Endothelial cell of umbilical vein (primary cell): ENCODE results near the gene AQP2. TPM values are rescaled to one million over a fixed set of nuclear protein-coding genes. Genes with fewer than 3 reads are reported as not detected.

Source experiments
- BruUV-seq: library from RNA; stranded (reverse); fragments of 400-500 nt; replicated peaks from 2 replicates; lab custom pipeline; 2021; lab: Mats Ljungman, UMichigan
- CTCF ChIA-PET: fragments of 300-600, 350-600 bp; sonication (Branson Sonifier 250); formaldehyde crosslinking; loops from one replicate; lab custom pipeline; 2021; ENCODE audit warnings: antibody characterized with exemption, inconsistent platforms; lab: Charles Lee
- POLR2A ChIA-PET: fragments of 300-600, 350-600 bp; sonication (Branson Sonifier 250); formaldehyde crosslinking; loops from one replicate; lab custom pipeline; 2021; ENCODE audit warnings: antibody characterized with exemption, inconsistent platforms; lab: Charles Lee
- DNase-seq: peaks from one replicate; pipeline ENCODE4 v3.0.0-alpha.2; 2011; ENCODE audit warnings: low read depth, low spot score
- FAIRE-seq: peaks from 2 replicates; lab custom pipeline; 2011; peaks lifted over from hg19 to GRCh38; lab: Jason Lieb, UNC
- H2AFZ ChIP-seq: 2 replicates; pipeline ENCODE4 v1.6.0; 2012; ENCODE audit warnings: low read depth, low read length, control low read depth, inconsistent platforms
- H3K27ac ChIP-seq: 2 replicates; pipeline ENCODE4 v1.5.1; 2011; ENCODE audit warnings: low read depth, mild to moderate bottlenecking, control low read depth, low read length, moderate library complexity; ENCODE audit not compliant: insufficient read depth
- H3K27me3 ChIP-seq, 2 experiments: 2 replicates each; pipeline versions ENCODE4 v1.6.0 to v1.6.1; 2011; ENCODE audit warnings: low read length in 2 of 2, mixed read lengths in 1 of 2; ENCODE audit not compliant: control insufficient read depth in 2 of 2, insufficient read depth in 2 of 2
- H3K36me3 ChIP-seq, 2 experiments: 2 replicates in 1 of 2; 3 replicates in 1 of 2; pipeline ENCODE4 v1.5.1; 2011; ENCODE audit warnings: low read length in 2 of 2, mild to moderate bottlenecking in 1 of 2, moderate library complexity in 1 of 2; ENCODE audit not compliant: control insufficient read depth in 2 of 2, insufficient read depth in 2 of 2; ENCODE audit errors: extremely low read depth in 1 of 2
- H3K4me1 ChIP-seq: 3 replicates; pipeline ENCODE4 v1.5.1; 2011; ENCODE audit warnings: mild to moderate bottlenecking, low read length; ENCODE audit not compliant: control insufficient read depth, insufficient read depth; ENCODE audit errors: extremely low read depth
- H3K4me2 ChIP-seq: 2 replicates; pipeline ENCODE4 v1.6.1; 2011; ENCODE audit warnings: low read length, control low read depth, mixed read lengths; ENCODE audit not compliant: insufficient read depth
- H3K4me3 ChIP-seq, 3 experiments: fragments of 200-600 bp in 1 of 3; sonication (generic), shearing (Covaris generic) in 1 of 3; replicated peaks in 1 of 3; 2 replicates each; pipeline ENCODE4 v1.5.1; 2011 to 2016; ENCODE audit warnings: control low read depth in 3 of 3, low read length in 3 of 3, mild to moderate bottlenecking in 2 of 3, inconsistent platforms in 1 of 3, low read depth in 1 of 3, moderate library complexity in 1 of 3; ENCODE audit not compliant: insufficient read depth in 1 of 3
- H3K79me2 ChIP-seq: 2 replicates; pipeline ENCODE4 v1.6.0; 2012; ENCODE audit warnings: low read length, inconsistent platforms; ENCODE audit not compliant: control insufficient read depth, insufficient read depth
- H3K9ac ChIP-seq: replicated peaks from 2 replicates; pipeline ENCODE3; 2011; ENCODE audit warnings: low read length, control low read depth; ENCODE audit not compliant: insufficient read depth; ENCODE audit errors: extremely low read depth
- H3K9me1 ChIP-seq: replicated peaks from 3 replicates; pipeline ENCODE4 v1.6.0; 2011; ENCODE audit warnings: mild to moderate bottlenecking, low read length; ENCODE audit not compliant: control insufficient read depth, insufficient read depth; ENCODE audit errors: extremely low read depth
- H3K9me3 ChIP-seq: replicated peaks from 2 replicates; pipeline ENCODE4 v1.5.1; 2012; ENCODE audit warnings: low read length, inconsistent platforms; ENCODE audit not compliant: control insufficient read depth, insufficient read depth
- H4K20me1 ChIP-seq: replicated peaks from 2 replicates; pipeline ENCODE3; 2011; ENCODE audit warnings: mild to moderate bottlenecking, low read length; ENCODE audit not compliant: control insufficient read depth, insufficient read depth; ENCODE audit errors: extremely low read depth
- EZH2 ChIP-seq: IDR thresholded peaks from 2 replicates; pipeline ENCODE4 v1.6.1; 2012; ENCODE audit warnings: borderline replicate concordance, low read depth, mild to moderate bottlenecking, moderate library complexity, low read length, inconsistent platforms; ENCODE audit not compliant: severe bottlenecking
- FOS ChIP-seq: IDR thresholded peaks from 2 replicates; pipeline ENCODE4 v1.6.1; 2011; ENCODE audit warnings: mild to moderate bottlenecking, low read length, moderate library complexity, borderline replicate concordance; ENCODE audit not compliant: insufficient read depth
- GATA2 ChIP-seq: IDR thresholded peaks from 2 replicates; pipeline ENCODE4 v1.7.0; 2011; ENCODE audit warnings: low read depth, mild to moderate bottlenecking, moderate library complexity, mixed read lengths, low read length; ENCODE audit not compliant: insufficient read length, insufficient read depth
- JUN ChIP-seq: IDR thresholded peaks from 2 replicates; pipeline ENCODE4 v1.6.1; 2011; ENCODE audit warnings: borderline replicate concordance, low read depth; ENCODE audit not compliant: insufficient read length, insufficient read depth
- MYC ChIP-seq: IDR thresholded peaks from one replicate; pipeline ENCODE4 v1.6.1; 2011; ENCODE audit warnings: mild to moderate bottlenecking, low read depth, low read length
- POLR2A ChIP-seq: IDR thresholded peaks from 2 replicates; pipeline ENCODE4 v1.6.1; 2012; ENCODE audit warnings: low read depth, mild to moderate bottlenecking, control low read depth, low read length
- POLR2AphosphoS5 ChIP-seq: IDR thresholded peaks from 2 replicates; pipeline ENCODE4 v1.6.1; 2012; ENCODE audit warnings: low read depth, mild to moderate bottlenecking, control low read depth, low read length, moderate library complexity; ENCODE audit not compliant: insufficient read depth
- dilution Hi-C: fragments of 300-500 bp; cut with MboI; formaldehyde crosslinking; loops from one replicate; pipeline ENCODE4 v1.15.0; 2019; ENCODE audit warnings: low sequenced_read_pairs; ENCODE audit not compliant: extremely low pct_ligation_motif_present
- intact Hi-C: fragments of 100-400 bp; cut with micrococcal nuclease; formaldehyde crosslinking; loops from one replicate; pipeline ENCODE4 v1.10.0; 2022
- polyA plus RNA-seq, 4 experiments: library from polyadenylated mRNA; depleted of rRNA in 3 of 4; stranded (reverse) in 3 of 4; unstranded in 1 of 4; fragments of >200 nt; gene quantifications; 2 replicates each; pipeline versions ENCODE4 v1.2.1 to v1.2.3, GENCODE V29; 2011 to 2012; ENCODE audit warnings: missing spikeins in 1 of 4
- total RNA-seq: library from RNA; stranded (reverse); gene quantifications from 2 replicates; pipeline ENCODE4 v1.2.3, GENCODE V29; 2021
- TF ChIP-seq, protein P1 (sequence below): IDR thresholded peaks from 2 replicates; pipeline ENCODE4 v1.6.1; 2011; ENCODE audit not compliant: insufficient read depth, insufficient read length
- TF ChIP-seq, protein P2 (sequence below), 2 donors: IDR thresholded peaks; 1 replicate in 1 of 2; 2 replicates in 1 of 2; pipeline ENCODE4 v1.5.1; 2011; ENCODE audit warnings: low read length in 2 of 2, mild to moderate bottlenecking in 2 of 2, moderate library complexity in 2 of 2, control low read depth in 1 of 2, inconsistent platforms in 1 of 2, low read depth in 1 of 2; ENCODE audit not compliant: insufficient read depth in 1 of 2; ENCODE audit errors: extremely low read depth in 1 of 2

Gene AQP2
- total and polyA plus RNA-seq, 2 donors (not counting 3 experiments of a cell fraction or from before 2014, with no cell fraction given), result not detected

DNA sequence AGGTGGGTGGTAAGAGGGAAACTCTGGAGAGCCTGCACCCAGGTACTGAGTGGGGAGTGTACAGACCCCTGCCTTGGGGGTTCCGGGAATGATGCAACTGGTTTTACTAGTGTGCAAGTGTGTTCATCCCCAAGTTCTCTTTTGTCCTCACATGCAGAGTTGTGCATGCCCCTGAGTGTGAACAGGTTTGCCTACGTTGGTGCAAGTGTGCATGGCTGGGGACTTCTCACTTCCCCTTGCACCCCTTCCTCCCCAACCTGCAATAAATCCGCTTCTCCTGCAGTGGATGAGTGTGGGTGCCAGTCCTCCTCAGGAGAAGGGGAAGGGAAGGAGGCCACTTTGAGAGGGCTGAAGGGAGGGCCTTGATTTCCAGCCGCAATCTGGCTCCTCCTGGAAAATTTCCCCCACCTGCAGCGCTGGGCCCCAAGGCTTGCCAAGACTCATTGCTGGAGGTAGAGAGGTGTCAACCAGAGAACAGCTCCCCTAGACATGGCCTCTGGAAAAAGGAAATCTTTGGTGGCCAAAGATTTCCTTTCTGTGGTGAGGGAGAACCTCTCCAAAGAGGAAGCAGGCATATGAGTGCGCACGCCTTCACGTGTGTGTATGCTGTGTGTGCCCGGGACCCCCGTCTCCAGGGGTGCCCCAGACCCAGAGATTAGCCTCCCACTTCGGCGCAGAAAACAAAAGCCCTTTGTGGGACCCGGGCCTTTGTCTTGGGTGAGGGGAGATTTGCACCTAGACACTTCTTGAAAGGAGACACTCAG is 5.5 kb downstream of the AQP2 start:
- Histone ChIP-seq H2AFZ (no peak overlapping the region), H3K27ac (no peak overlapping the region), H4K20me1 (no peaks in the 10 kb centered on the region), H3K27me3 (no peaks in the 10 kb centered on the region), H3K4me3 (no peak overlapping the region), H3K9me3 (no peaks in the 10 kb centered on the region), H3K4me2 (no peak overlapping the region), H3K36me3 (no peaks in the 10 kb centered on the region), H3K9ac (no peak overlapping the region), H3K9me1 (no peaks in the 10 kb centered on the region), H3K4me1 (peaks cover 22% of the 10 kb centered on the region), H3K79me2 (no peaks in the 10 kb centered on the region)
- DNase-seq (no peak), FAIRE-seq (no peak)
- ChIA-PET CTCF (interaction anchor here (1.4 kb wide), 1 partner anchor 10 kb away, joined by 3 read pairs; no protein-coding TSS in a partner anchor), POLR2A (no interaction called here)
- TF ChIP-seq MYC, result no peak
- TF ChIP-seq JUN, result no peak
- TF ChIP-seq POLR2A, result no peak
- no peak for TF ChIP-seq FOS
- TF ChIP-seq GATA2, result no peak
- no peak for TF ChIP-seq POLR2AphosphoS5
- no peak for TF ChIP-seq EZH2
- TF ChIP-seq, protein P1, sequence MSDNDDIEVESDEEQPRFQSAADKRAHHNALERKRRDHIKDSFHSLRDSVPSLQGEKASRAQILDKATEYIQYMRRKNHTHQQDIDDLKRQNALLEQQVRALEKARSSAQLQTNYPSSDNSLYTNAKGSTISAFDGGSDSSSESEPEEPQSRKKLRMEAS, result no peak
- TF ChIP-seq, protein P2, sequence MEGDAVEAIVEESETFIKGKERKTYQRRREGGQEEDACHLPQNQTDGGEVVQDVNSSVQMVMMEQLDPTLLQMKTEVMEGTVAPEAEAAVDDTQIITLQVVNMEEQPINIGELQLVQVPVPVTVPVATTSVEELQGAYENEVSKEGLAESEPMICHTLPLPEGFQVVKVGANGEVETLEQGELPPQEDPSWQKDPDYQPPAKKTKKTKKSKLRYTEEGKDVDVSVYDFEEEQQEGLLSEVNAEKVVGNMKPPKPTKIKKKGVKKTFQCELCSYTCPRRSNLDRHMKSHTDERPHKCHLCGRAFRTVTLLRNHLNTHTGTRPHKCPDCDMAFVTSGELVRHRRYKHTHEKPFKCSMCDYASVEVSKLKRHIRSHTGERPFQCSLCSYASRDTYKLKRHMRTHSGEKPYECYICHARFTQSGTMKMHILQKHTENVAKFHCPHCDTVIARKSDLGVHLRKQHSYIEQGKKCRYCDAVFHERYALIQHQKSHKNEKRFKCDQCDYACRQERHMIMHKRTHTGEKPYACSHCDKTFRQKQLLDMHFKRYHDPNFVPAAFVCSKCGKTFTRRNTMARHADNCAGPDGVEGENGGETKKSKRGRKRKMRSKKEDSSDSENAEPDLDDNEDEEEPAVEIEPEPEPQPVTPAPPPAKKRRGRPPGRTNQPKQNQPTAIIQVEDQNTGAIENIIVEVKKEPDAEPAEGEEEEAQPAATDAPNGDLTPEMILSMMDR (IDR thresholded peaks at IDR 0.05; ENCODE audit: extremely low read depth in 1 of 2, insufficient read depth in 1 of 2, low read depth in 1 of 2, low read length in 2 of 2), result no peak
- intact Hi-C loops (no loop called here), dilution Hi-C loops (loop anchor here (25.0 kb wide), 1 partner anchor 106 kb away; the partner anchor contains the start of gene ASIC1)
- BruUV-seq, result no TSS peak
